Nephron progenitor cell (in vitro differentiated cells): ENCODE data around the gene FOXRED2.

Experiments
- DNase-seq: peaks from one replicate; pipeline ENCODE4 v3.0.0; 2021
- H3K27ac Mint-ChIP-seq: 2 replicates; pipeline ENCODE4 v1.8.0; 2021; ENCODE audit warnings: mild to moderate bottlenecking, moderate library complexity, mixed read lengths
- H3K27me3 Mint-ChIP-seq: 2 replicates; pipeline ENCODE4 v1.8.0; 2021; ENCODE audit warnings: mild to moderate bottlenecking, low read depth, mixed read lengths; ENCODE audit not compliant: poor library complexity
- H3K36me3 Mint-ChIP-seq: 2 replicates; pipeline ENCODE4 v1.8.0; 2021; ENCODE audit warnings: low read depth, mixed read lengths
- H3K4me1 Mint-ChIP-seq: 2 replicates; pipeline ENCODE4 v1.8.0; 2021; ENCODE audit warnings: mixed read lengths
- H3K4me3 Mint-ChIP-seq: 2 replicates; pipeline ENCODE4 v1.8.0; 2021; ENCODE audit warnings: mild to moderate bottlenecking, moderate library complexity, mixed read lengths
- H3K9me3 Mint-ChIP-seq: 2 replicates; pipeline ENCODE4 v1.8.0; 2021; ENCODE audit warnings: mild to moderate bottlenecking, moderate library complexity, mixed read lengths
- CTCF ChIP-seq: fragments of 200-600 bp; sonication (generic); IDR thresholded peaks from 2 replicates; pipeline ENCODE4 v1.5.0; 2021; ENCODE audit warnings: antibody characterized with exemption

FOXRED2 gene

DNA sequence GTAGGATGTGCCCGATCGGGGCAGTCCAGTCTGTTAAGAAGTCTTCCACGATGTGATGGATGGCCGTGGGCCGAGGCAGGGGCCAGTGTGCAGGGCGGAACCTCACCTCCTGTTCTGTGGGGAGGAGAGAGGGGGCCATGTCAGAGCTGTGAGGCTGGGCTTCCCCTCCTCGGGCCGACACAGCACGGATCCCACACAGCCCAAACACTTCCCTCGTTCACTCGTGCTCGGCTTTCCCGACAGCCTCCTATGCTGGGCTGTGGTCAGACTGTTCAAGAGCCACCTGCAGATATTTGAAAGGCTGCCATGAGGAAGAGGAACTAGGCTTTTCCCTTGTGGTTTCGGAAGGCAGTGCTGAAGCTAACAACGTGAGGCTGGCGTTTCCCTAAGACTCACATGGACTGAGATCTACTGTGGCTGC, 13.1 kb downstream of the FOXRED2 start:
- no peak for TF ChIP-seq CTCF
- H3K9me3 Mint-ChIP-seq, result no peaks in the 10 kb centered on the region
- peaks cover 25% of the 10 kb centered on the region for H3K4me1 Mint-ChIP-seq
- peaks cover 41% of the 10 kb centered on the region for H3K36me3 Mint-ChIP-seq
- H3K27me3 Mint-ChIP-seq, result peaks cover 4% of the 10 kb centered on the region
- no peak overlapping the region for H3K4me3 Mint-ChIP-seq
- DNase-seq, result no peak
- H3K27ac Mint-ChIP-seq, result peak overlapping the region; percentile 72

GRCh38 chr22:36492109-36492508, 14.7 kb downstream of the FOXRED2 start:
- Mint-ChIP-seq H3K9me3 (no peaks in the 10 kb centered on the region), H3K4me1 (peaks cover 25% of the 10 kb centered on the region), H3K27me3 (peaks cover 4% of the 10 kb centered on the region), H3K27ac (peak overlapping the region; percentile 25), H3K36me3 (peaks cover 43% of the 10 kb centered on the region), H3K4me3 (no peak overlapping the region)
- no peak for DNase-seq
- no peak for TF ChIP-seq CTCF

- H3K9me3 Mint-ChIP-seq, result no peaks in the 10 kb centered on the region
- no peak overlapping the region for H3K4me3 Mint-ChIP-seq
- H3K4me1 Mint-ChIP-seq, result peaks cover 19% of the 10 kb centered on the region
- DNase-seq, result no peak
- H3K27me3 Mint-ChIP-seq, result peaks cover 4% of the 10 kb centered on the region
- no peak overlapping the region for H3K27ac Mint-ChIP-seq
- TF ChIP-seq CTCF, result no peak
- peaks cover 45% of the 10 kb centered on the region for H3K36me3 Mint-ChIP-seq
Measured at GRCh38 chr22:36491155-36491554, 15.7 kb downstream of the FOXRED2 start.

- Mint-ChIP-seq H3K4me3 (no peak overlapping the region), H3K4me1 (peaks cover 1% of the 10 kb centered on the region), H3K9me3 (peaks cover 9% of the 10 kb centered on the region), H3K27ac (no peak overlapping the region), H3K27me3 (peaks cover 19% of the 10 kb centered on the region), H3K36me3 (peaks cover 26% of the 10 kb centered on the region)
- TF ChIP-seq CTCF, result peak; percentile 55
- peak; percentile 67 for DNase-seq
Measured at GRCh38 chr22:36486619-36487384, 20.0 kb downstream of the FOXRED2 start.

DNA sequence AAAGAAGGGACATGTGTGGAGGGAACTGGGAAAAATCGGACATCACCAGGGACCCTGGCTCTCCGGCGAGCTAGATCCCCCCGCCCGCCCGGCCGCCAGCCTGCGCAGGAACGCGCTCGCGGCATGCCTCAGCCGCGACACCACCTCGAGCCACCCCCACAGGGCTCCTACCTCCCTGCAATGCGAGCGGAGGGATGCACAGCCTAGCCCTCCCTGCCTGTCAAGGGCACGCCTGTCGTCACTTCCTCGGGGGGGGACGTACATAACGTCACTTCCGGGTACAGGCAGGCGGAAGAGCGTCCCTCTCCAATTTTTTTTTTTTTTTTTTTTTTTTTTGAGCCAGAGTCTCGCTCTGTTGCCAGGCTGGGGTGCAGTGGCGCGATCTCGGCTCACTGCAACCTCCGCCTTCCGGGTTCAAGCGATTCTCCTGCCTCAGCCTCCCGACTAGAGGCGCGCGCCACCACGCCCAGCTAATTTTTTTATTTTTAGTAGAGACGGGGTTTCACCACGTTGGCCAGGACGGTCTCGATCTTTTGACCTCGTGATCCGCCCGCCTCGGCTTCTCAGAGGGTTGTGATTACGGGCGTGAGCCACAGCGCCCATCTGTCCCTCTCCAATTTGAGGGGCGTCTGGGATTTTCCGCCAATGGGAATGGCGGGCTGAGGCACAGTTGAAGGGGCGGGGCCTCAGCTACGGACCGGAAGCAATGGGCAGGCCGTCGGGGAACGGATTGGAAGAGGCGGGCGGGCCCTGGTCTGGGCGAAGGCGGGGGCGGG, 25.3 kb downstream of the FOXRED2 start, which contains the start of gene TXN2:
Gene TXN2, minus strand, starts transcription at position 248 of the 776 bp plus-strand sequence. CDS start 803 bp downstream, outside the sequence.
- peaks cover 21% of the 10 kb centered on the region for H3K27me3 Mint-ChIP-seq
- peak within 1 kb of the TSS; percentile 78 for H3K27ac Mint-ChIP-seq
- TF ChIP-seq CTCF, result no peak
- peaks cover 9% of the 10 kb centered on the region for H3K9me3 Mint-ChIP-seq
- H3K4me3 Mint-ChIP-seq, result peak within 1 kb of the TSS; percentile 95
- H3K36me3 Mint-ChIP-seq, result peaks cover 12% of the 10 kb centered on the region
- DNase-seq, result peak; percentile 93
- H3K4me1 Mint-ChIP-seq, result peaks cover 14% of the 10 kb centered on the region
